CD4-positive, alpha-beta T cell treated with Interleukin-15 for 1 hour (primary cell): ENCODE results near the gene DDX56.
A peak's percentile ranks its signal among the peaks of the same experiment; 100 is the strongest.
"Not testable (repeated sequence)": the region's sequence is repeated elsewhere in the genome, so short reads cannot be mapped to it uniquely, and the experiment has no call there.

ENCODE experiments used
- DNase-seq: peaks from one replicate; pipeline ENCODE4 v3.0.0-alpha.2; 2020

DDX56 gene

GRCh38 chr7:44561962-44562621 is 11.6 kb downstream of the DDX56 start:
- DNase-seq, result no peak

DNA sequence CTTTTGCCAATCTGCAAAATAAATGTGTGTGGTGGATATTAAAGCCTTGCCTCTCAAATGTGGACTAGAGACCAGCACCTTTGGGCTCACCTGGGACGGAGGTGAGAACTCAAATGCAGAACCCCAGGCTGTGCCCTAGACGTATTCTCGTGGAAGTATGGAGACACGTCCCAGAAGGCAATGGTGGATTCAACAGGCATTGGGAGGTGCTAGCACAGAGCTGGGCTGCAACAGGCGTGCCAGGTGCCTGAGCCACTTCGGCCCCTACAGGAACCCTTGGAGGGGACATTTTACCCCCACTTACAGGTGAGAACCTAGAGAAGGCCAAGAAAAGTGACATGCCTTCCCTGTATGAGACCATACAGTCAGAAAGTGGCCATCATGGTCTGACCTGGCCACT is 12.2 kb downstream of the DDX56 start:
- no peak for DNase-seq

- no peak for DNase-seq
Measured at GRCh38 chr7:44559485-44559884, 14.2 kb downstream of the DDX56 start.

DNA sequence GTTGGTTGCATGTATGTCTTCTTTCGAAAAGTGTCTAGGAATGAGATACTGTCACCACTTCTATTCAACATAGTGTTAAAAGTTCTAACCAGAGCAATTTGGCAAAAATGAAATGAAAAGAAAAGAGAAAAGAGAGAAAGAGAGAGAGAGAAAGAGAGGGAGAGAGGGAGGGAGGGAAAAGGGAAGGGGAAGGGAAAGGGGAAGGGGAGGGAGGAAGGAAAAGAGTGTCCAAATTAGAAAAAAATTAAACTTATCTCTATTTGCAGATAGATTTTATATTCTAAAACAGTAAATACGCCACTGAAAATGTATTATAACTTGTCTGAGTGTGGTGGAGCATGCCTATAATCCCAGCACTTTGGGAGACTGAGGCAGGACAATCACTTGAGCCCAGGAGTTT is 16.2 kb downstream of the DDX56 start:
- DNase-seq, result no peak

GRCh38 chr7:44555350-44555749 is 18.4 kb downstream of the DDX56 start:
- no peak for DNase-seq

GRCh38 chr7:44552473-44553005 is 21.2 kb downstream of the DDX56 start:
- not testable (repeated sequence) for DNase-seq

GRCh38 chr7:44549457-44549856 is 24.3 kb downstream of the DDX56 start:
- no peak for DNase-seq

- DNase-seq, result no peak
Measured at GRCh38 chr7:44548893-44549292, 24.8 kb downstream of the DDX56 start.

DNA sequence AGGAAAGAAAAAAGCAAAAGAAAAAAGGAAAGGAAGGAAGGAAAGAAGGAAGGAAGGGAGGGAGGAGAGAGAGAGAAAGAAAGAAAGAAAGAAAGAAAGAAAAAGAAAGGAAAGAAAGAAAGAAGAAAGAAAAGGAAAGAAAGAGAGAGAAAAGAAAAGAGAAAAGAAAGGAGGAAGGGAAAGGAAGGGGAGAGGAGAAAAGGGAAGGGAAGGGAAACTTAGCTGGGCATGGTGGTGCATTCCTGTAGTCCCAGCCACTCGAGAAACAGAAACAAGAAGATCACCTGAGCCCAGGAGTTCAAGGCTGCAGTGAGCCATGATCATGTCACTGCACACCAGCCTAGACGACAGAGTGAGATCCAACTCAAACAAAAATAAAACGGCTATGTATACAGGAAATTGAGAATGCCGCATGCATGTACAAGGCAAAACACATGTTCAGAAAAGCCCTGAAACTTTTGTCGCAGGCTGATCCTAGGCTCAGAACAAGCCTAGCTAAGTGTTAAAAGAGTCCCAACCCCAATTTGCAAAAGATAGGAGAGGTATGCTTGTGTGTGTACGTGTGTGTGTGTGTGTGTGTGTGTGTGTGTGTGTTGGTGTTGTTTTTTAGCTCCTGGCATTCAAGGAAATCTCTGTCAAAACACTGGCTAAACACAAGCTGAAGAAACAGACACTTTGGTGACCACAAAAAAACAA is 26.0 kb downstream of the DDX56 start:
- no peak for DNase-seq

DNA sequence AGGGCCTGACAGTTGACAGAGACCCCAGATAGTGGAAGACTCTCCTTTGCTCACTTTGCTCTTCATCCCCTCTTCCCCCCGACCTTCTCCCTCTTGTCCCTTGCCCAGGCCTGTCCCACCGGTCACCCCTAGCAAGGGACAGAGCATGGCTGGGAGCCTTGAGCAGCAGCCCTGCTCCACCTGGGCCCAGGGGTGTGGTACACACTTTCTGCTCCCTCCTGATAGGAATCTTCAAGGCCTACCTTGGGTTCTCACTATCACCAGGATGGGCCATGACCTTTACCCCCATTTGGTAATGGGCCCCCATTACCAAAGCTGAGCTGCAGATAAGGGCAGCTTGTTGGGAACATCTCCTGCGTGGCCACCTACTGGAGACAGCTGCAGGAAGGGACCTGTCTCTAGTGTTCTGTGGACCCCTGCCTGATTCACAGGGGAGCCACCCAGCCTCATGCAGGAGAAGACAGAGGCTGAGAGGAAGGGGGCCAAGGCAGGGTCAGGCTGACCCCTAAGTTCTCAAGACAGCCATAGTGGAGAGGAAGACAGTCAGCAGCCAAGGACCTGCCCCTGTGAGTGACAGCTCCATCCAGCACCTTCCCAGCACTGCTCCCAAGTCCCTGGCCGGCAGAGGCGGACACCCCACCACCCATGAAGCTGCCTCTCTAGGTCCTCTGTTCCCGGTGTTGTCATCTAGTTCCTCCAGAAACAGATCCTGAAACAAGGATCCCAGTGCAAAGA is 31.7 kb downstream of the DDX56 start:
- DNase-seq, result no peak

DNA sequence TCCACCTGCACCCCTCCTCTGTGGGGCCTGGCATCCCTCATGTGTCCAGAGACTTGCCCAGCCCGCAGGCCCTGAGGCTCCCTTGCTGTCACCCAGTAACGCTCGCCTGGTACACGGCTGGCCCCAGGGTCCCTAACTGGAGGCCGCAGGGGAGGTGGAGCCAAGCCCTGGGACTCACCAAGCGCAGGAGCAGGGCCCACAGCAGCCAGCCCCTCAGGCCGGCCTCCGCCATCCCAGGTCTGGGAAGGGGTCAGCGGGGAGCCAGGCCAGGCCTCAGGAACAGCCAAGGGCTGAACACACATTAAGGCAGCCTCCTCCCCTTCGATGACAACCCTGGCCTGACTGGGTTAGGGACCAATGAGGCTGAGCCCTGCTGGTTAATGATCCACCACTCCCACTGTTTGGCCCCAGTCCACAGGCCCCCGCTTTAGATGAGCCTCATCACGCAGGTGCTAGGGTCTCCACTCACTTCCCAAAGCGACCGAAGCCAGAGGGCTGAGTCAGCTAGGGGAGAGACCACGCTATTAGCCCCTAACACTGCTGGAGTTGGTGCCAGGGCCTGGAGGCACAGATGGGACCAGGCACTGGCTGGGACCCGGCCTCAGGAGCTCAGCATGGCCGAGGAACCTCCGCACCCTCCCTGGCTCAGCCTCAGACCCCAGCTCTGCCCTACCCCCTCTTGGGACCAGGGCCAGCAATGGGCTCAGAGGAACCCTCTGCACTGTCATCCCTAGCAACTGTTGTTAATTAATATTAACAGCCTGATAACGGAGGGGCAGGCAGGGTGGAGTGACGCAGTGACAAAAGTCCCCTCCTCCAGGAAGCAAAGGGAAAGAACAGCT is 32.5 kb downstream of the DDX56 start, which contains the start of gene NPC1L1:
Gene NPC1L1, minus strand, starts transcription at position 303 of the 842 bp plus-strand sequence. Its CDS starts 71 bp downstream, at position 232.
- no peak for DNase-seq

DNA sequence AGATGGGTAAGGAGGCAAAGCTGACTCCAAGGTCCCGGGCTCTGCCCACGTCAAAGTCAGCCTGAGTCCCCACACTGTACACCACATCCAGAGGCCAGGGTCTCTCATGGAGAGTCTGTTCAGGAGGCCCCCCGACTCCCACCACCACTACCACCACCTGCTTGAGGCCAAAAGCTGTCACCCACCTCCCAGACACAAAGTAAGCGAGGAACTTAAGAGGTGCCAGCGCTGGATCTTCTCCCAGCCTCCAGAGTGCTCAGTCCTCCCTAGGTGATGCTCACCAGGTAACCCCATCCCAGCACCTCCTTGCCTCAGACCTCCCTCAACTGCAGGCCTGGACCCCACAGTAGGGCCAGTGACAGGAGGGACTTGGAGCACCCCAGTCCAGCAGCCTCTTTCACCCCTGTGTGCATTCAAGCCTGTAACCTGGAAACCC is 33.1 kb downstream of the DDX56 start:
- no peak for DNase-seq

DNA sequence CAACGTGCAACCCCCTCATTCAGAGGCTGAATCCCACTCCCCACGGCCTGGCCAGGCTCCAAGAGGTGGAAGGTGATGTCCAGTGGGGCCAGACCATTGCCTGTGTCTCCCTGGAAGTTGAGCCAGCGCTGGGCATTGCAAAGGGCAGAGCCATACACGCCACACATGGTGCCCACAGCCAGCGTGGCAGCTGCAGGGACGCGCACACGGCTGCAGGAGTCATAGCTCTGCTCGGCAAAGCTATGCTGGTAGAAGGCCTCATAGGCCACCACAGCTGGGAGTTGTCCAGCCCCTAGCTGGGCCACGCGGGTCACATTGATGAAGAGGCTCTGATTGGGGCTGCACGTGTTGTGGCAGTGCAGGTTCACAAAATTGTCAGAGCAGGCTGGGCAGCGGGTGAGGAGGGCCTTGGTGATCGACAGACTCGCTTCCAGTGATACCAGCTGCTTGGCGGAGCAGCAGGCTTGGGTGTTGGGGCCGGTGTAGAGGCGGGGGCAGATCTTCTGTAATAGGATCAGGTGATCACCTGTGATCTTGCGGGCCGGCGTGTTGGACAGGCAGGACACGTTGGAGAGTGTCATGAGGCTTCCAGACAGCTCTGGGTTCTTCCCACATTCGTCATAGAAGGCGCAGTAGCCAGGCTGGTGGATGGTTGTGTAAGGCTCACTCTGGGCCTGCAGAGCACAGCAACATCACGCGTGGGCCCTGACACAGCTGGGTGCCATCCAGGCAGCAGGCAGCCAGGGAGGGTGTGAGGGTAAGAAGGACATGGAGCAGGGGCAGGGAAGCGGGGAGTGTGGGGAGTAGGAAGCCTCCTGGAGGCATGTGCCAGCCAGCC is 33.8 kb downstream of the DDX56 start:
- no peak for DNase-seq

DNA sequence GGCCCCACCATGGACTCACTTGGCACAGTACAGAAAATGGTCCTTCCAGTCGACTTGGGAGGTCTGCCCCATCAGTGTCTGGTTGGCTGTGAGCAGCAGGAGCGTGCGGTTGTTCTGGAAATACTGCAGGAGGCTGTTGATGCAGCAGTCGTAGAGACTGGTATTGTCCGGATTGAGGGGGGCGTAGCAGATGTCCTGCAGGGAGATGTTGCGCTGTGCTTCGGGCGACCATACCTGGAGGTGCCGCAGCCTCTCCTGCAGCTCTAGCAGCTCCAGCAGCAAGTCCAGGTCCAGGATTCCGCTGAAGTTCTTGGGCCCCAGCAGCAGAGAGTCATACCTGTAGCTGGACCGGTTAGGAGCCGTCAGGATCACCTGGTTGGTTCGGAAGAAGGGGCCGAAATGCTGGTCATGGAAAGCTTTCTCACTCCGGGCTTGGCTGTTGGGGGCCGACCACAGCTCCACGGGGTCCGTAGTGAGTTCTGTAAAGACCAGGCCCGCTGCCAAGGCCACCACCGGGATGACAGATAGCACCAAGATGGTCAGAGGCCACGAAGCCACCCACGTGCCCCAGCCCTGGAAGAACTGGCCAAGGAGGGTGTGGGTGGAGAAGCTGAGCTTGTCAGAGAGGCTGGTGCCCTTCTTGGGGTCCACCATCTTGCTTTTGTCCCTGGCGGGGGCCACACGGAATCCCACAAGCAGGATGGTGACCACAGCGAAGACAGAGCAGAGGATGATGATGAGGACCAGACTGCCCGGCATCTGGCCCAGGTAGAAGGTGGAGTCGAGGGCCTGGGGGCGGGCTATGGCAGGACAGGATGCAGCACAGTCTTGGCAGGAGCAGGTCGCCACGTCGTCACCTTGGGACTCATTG is 34.7 kb downstream of the DDX56 start:
- DNase-seq, result no peak

DNA sequence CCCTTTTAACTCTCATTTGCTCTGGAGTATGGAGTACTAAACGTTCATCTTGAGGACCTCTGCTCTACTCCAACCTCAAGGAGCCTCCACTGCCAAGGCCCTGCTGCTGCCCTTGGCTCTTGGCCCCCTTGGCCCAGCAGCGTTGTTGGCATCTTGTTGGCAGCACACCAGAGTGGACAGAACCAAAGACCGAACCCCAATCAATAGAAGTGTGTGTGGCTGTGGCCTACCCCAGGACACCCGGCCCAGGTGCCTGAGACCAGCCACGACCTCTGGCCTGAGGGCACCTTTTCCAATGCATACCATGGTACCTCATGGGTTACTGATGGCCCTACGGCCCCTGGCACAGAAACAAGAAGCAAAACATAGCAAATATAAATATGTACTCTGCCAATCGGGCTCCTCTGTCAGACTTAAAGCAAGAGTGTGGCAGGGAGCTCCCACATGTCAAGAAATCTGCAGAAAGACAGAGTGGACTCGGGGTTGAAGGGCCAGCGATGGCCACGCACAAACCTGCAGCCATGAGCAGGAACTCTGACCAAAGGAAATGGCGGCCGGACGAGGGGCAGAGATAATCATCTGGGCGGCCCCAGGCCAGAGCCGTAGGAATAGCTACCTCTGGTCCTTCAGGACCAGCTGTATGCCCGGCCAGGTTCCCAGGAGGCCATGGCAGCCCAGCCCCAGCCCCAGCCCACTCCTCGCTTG is 35.5 kb downstream of the DDX56 start:
- no peak for DNase-seq

GRCh38 chr7:44537442-44537841 is 36.3 kb downstream of the DDX56 start:
- DNase-seq, result no peak

DNA sequence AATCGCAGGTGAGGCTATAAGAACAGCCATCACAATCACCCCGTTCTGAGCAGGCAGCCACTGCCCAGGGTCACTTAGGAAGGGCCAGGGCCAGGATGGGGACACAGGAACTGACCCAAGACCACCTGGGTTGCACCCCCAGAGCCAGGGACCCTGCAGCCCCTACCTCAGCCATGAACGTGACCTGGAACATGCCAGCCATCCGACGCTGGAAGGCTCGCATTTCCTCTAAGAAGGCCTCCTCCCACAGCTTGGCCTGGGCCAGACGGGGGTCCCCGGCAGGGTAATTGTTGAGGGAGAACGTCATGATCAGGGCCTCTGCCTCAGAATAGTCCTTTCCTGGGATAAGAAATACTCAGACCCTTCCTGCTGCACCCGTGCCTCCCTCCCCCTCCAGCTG is 37.6 kb downstream of the DDX56 start:
- DNase-seq, result no peak

- no peak for DNase-seq
Measured at GRCh38 chr7:44535348-44536064, 38.2 kb downstream of the DDX56 start.

DNA sequence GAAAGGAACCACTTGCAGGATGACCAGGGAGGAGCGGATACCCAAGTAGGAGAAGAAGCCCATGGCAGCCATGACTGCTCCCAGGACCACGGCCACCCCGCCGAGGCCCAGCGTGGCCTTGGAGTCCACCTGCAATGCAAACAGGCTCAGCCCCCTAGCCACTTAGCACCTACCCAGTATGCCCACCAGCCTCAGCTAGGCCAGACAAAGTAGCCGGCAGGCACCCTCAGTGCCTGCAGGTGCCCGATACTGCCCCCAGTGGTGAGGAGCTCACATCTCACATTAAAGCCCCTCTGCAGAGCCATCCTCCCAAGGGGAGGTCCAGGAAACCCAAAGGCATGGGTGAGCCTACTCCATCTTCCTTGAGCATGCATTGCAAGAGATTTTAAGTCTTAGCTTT is 39.2 kb downstream of the DDX56 start:
- DNase-seq, result peak; percentile 33
